ENCODE results near the gene TMEM198. TPM values are rescaled to one million over a fixed set of nuclear protein-coding genes. Genes with fewer than 3 reads are reported as not detected.

TMEM198 gene
- total and polyA plus RNA-seq, 2 experiments from 2014 or later: 8.0 to 10.4 TPM

DNA sequence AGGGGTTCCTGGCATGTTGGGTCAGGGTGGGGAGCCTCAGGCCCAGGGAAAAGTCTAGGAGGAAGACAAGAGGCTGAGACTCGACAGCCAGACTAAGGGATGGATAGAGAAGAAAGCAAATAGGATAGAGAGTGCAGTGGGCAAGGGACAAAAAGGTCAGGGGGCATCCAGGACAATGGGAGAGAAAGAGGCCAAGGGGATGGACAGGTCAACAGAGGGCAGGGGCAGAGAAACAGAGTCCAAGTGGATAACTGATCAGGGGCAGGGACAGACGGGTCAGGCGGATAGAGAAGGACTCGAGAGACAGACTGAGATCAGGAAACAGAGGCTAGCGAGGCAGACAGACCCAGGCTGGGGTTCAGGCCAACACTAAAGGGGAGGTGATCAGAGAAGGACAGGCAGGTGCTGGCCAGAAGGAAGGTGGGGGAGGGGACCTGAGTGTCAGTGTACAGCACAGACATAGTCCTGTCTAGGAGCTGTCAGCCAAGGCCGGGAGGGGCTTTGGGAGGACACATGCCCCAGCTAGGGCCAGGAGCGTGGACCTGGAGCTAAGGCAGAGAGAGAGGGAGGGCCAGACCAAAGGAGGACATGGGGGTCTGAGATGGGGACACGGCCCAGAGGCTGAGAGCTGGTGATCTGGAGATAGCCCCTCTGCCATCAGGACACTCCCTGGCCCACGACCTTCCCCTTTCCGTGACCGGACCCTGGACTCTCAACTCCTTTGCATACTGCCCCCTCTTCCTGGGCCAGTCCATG lies 17.3 kb upstream of the TMEM198 start:
- Histone ChIP-seq H3K4me1 (ENCODE audit: insufficient read depth) (peaks cover 20% of the 10 kb centered on the region), H3K36me3 (replicated peaks; ENCODE audit: insufficient read depth, low read depth) (no peaks in the 10 kb centered on the region), H3K4me2 (no peak overlapping the region), H2AFZ (no peak overlapping the region), H3K4me3 (no peak overlapping the region), H3K9me3 (ENCODE audit: low read depth) (no peaks in the 10 kb centered on the region), H4K20me1 (ENCODE audit: insufficient read depth, poor library complexity, severe bottlenecking) (no peaks in the 10 kb centered on the region), H3K79me2 (no peaks in the 10 kb centered on the region), H3K27ac (no peak overlapping the region), H3K9me2 (replicated peaks; ENCODE audit: insufficient read depth) (no peaks in the 10 kb centered on the region), H3K27me3 (peaks cover 66% of the 10 kb centered on the region)
- no peak for DNase-seq (ENCODE audit: low spot score)
- 62% methylated on average over 9 of the region's 11 CpGs for WGBS (ENCODE audit: low lambda C conversion rate, missing lambda C conversion rate)
- TF ChIP-seq EZH2 (IDR thresholded peaks at IDR 0.05; ENCODE audit: borderline replicate concordance) (no peak), EZH2phosphoT487 (IDR thresholded peaks at IDR 0.05; ENCODE audit: low read depth, severe bottlenecking, unreplicated experiment) (no peak)

DNA sequence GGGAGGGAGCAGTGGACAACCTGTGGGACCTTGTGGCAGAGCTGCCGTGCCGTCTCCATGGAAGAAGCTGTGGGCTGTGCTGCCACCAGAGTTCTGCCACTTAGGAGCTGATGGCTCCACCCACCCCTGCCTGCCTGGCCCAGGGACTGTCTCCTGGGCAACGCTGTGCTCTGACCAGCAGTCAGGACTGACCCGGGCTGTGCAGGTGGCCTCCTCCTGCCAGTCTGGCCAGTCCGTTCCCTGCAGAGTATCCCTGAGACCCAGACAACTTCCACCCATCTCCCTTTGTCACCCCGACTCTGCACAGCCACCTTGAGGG lies 16.8 kb upstream of the TMEM198 start:
- DNase-seq (ENCODE audit: low spot score): no peak
- H4K20me1 ChIP-seq (ENCODE audit: insufficient read depth, poor library complexity, severe bottlenecking): no peaks in the 10 kb centered on the region
- no peaks in the 10 kb centered on the region for H3K79me2 ChIP-seq
- no peaks in the 10 kb centered on the region for H3K9me3 ChIP-seq (ENCODE audit: low read depth)
- H3K27ac ChIP-seq: no peak overlapping the region
- TF ChIP-seq EZH2phosphoT487 (IDR thresholded peaks at IDR 0.05; ENCODE audit: low read depth, severe bottlenecking, unreplicated experiment): no peak
- TF ChIP-seq, protein P1, sequence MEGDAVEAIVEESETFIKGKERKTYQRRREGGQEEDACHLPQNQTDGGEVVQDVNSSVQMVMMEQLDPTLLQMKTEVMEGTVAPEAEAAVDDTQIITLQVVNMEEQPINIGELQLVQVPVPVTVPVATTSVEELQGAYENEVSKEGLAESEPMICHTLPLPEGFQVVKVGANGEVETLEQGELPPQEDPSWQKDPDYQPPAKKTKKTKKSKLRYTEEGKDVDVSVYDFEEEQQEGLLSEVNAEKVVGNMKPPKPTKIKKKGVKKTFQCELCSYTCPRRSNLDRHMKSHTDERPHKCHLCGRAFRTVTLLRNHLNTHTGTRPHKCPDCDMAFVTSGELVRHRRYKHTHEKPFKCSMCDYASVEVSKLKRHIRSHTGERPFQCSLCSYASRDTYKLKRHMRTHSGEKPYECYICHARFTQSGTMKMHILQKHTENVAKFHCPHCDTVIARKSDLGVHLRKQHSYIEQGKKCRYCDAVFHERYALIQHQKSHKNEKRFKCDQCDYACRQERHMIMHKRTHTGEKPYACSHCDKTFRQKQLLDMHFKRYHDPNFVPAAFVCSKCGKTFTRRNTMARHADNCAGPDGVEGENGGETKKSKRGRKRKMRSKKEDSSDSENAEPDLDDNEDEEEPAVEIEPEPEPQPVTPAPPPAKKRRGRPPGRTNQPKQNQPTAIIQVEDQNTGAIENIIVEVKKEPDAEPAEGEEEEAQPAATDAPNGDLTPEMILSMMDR (IDR thresholded peaks at IDR 0.05; ENCODE audit: poor library complexity): no peak
- TF ChIP-seq EZH2 (IDR thresholded peaks at IDR 0.05; ENCODE audit: borderline replicate concordance): no peak
- WGBS (ENCODE audit: low lambda C conversion rate, missing lambda C conversion rate): 50% methylated on average over 6 of the region's 6 CpGs
- H3K4me2 ChIP-seq: no peak overlapping the region
- no peaks in the 10 kb centered on the region for H3K9me2 ChIP-seq (replicated peaks; ENCODE audit: insufficient read depth)
- H3K27me3 ChIP-seq: peaks cover 61% of the 10 kb centered on the region
- H3K4me3 ChIP-seq: no peak overlapping the region
- no peak overlapping the region for H2AFZ ChIP-seq
- H3K4me1 ChIP-seq (ENCODE audit: insufficient read depth): peaks cover 15% of the 10 kb centered on the region
- no peaks in the 10 kb centered on the region for H3K36me3 ChIP-seq (replicated peaks; ENCODE audit: insufficient read depth, low read depth)

DNA sequence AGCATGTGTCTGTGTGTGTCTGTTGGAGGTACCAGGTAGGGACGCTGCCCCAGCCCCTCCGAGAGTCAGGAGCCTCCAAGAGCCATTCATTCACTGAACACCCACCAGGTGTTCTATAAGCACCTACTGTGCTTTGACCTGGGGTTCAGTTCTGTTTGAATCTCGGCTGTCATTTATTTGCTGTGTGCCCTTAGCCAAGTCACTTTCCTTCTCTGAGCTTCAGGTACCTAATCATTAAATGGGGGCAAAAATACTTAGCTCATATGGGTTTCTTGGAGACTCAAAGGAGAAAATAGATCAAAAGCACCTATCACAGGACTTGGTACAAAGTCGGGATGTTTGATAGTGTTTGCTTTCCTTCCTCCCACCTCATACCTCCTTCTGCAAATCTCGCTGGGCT lies 16.4 kb upstream of the TMEM198 start:
- H3K27ac ChIP-seq: no peak overlapping the region
- WGBS (ENCODE audit: low lambda C conversion rate, missing lambda C conversion rate): 74% methylated on average over 5 of the region's 5 CpGs
- H3K9me3 ChIP-seq (ENCODE audit: low read depth): no peaks in the 10 kb centered on the region
- peaks cover 10% of the 10 kb centered on the region for H3K4me1 ChIP-seq (ENCODE audit: insufficient read depth)
- H3K36me3 ChIP-seq (replicated peaks; ENCODE audit: insufficient read depth, low read depth): no peaks in the 10 kb centered on the region
- no peaks in the 10 kb centered on the region for H3K9me2 ChIP-seq (replicated peaks; ENCODE audit: insufficient read depth)
- DNase-seq (ENCODE audit: low spot score): no peak
- TF ChIP-seq, protein P1 (IDR thresholded peaks at IDR 0.05; ENCODE audit: poor library complexity): no peak
- TF ChIP-seq EZH2 (IDR thresholded peaks at IDR 0.05; ENCODE audit: borderline replicate concordance) (no peak), EZH2phosphoT487 (IDR thresholded peaks at IDR 0.05; ENCODE audit: low read depth, severe bottlenecking, unreplicated experiment) (no peak)
- H3K4me2 ChIP-seq: no peak overlapping the region
- no peak overlapping the region for H2AFZ ChIP-seq
- no peaks in the 10 kb centered on the region for H4K20me1 ChIP-seq (ENCODE audit: insufficient read depth, poor library complexity, severe bottlenecking)
- H3K79me2 ChIP-seq: no peaks in the 10 kb centered on the region
- no peak overlapping the region for H3K4me3 ChIP-seq
- peaks cover 59% of the 10 kb centered on the region for H3K27me3 ChIP-seq

GRCh38 chr2:219530048-219530963 lies 13.5 kb upstream of the TMEM198 start:
- no peak overlapping the region for H2AFZ ChIP-seq
- no peaks in the 10 kb centered on the region for H3K79me2 ChIP-seq
- no peak overlapping the region for H3K27ac ChIP-seq
- H3K9me2 ChIP-seq (replicated peaks; ENCODE audit: insufficient read depth): no peaks in the 10 kb centered on the region
- H3K9me3 ChIP-seq (ENCODE audit: low read depth): no peaks in the 10 kb centered on the region
- peaks cover 35% of the 10 kb centered on the region for H3K27me3 ChIP-seq
- peak overlapping the region; percentile 71 for H3K4me2 ChIP-seq
- no peak for TF ChIP-seq EZH2 (IDR thresholded peaks at IDR 0.05; ENCODE audit: borderline replicate concordance)
- TF ChIP-seq, protein P1 (IDR thresholded peaks at IDR 0.05; ENCODE audit: poor library complexity): peak; percentile 97
- TF ChIP-seq EZH2phosphoT487 (IDR thresholded peaks at IDR 0.05; ENCODE audit: low read depth, severe bottlenecking, unreplicated experiment): no peak
- H3K36me3 ChIP-seq (replicated peaks; ENCODE audit: insufficient read depth, low read depth): no peaks in the 10 kb centered on the region
- H3K4me3 ChIP-seq: no peak overlapping the region
- H4K20me1 ChIP-seq (ENCODE audit: insufficient read depth, poor library complexity, severe bottlenecking): no peaks in the 10 kb centered on the region
- H3K4me1 ChIP-seq (ENCODE audit: insufficient read depth): no peaks in the 10 kb centered on the region
- WGBS (ENCODE audit: low lambda C conversion rate, missing lambda C conversion rate): 20% methylated on average over 21 of the region's 21 CpGs
- peak; percentile 95 for DNase-seq (ENCODE audit: low spot score)
